C4-2B (cell line): Measurements from ENCODE around the gene ATF2.

Experiments
- ZFX ChIP-seq: fragments of 450-650 bp; IDR thresholded peaks from 2 replicates; pipeline ENCODE4 v1.6.1; 2017
- TF ChIP-seq, protein P1 (sequence below): fragments of 450-650 bp; conservative IDR thresholded peaks from 2 replicates; pipeline ENCODE4 v1.5.1; 2017; ENCODE audit warnings: mild to moderate bottlenecking

- TF ChIP-seq, protein P1, sequence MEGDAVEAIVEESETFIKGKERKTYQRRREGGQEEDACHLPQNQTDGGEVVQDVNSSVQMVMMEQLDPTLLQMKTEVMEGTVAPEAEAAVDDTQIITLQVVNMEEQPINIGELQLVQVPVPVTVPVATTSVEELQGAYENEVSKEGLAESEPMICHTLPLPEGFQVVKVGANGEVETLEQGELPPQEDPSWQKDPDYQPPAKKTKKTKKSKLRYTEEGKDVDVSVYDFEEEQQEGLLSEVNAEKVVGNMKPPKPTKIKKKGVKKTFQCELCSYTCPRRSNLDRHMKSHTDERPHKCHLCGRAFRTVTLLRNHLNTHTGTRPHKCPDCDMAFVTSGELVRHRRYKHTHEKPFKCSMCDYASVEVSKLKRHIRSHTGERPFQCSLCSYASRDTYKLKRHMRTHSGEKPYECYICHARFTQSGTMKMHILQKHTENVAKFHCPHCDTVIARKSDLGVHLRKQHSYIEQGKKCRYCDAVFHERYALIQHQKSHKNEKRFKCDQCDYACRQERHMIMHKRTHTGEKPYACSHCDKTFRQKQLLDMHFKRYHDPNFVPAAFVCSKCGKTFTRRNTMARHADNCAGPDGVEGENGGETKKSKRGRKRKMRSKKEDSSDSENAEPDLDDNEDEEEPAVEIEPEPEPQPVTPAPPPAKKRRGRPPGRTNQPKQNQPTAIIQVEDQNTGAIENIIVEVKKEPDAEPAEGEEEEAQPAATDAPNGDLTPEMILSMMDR: no peak
- TF ChIP-seq ZFX: no peak
Observed at GRCh38 chr2:175152242-175152641, 15.8 kb downstream of the ATF2 start.
